MCF 10A (cell line): ENCODE results near the gene NAIF1. TPM values are rescaled to one million over a fixed set of nuclear protein-coding genes. Genes with fewer than 3 reads are reported as not detected.
A peak's percentile ranks its signal among the peaks of the same experiment; 100 is the strongest.

Experiments used
- BruUV-seq: library from RNA; stranded (reverse); fragments of 400-500 nt; replicated peaks from 2 replicates; lab custom pipeline; 2021; lab: Mats Ljungman, UMichigan
- CTCF ChIA-PET: fragments of 300-600 bp; sonication (Branson Sonifier 250); formaldehyde crosslinking; extraction: SDS; loops from one replicate; lab custom pipeline; 2021; ENCODE audit warnings: antibody characterized with exemption, inconsistent platforms; lab: Yijun Ruan, JAX
- POLR2A ChIA-PET: fragments of 300-600, 350-650 bp; sonication (Branson Sonifier 250); formaldehyde crosslinking; extraction: SDS; loops from one replicate; lab custom pipeline; 2020; ENCODE audit warnings: antibody characterized with exemption, inconsistent platforms; lab: Yijun Ruan, JAX
- DNase-seq: peaks from one replicate; pipeline ENCODE4 v3.0.0-alpha.2; 2018; ENCODE audit not compliant: unreplicated experiment
- H3K27ac Mint-ChIP-seq: one replicate; pipeline ENCODE4 v1.8.0; 2022; ENCODE audit warnings: mild to moderate bottlenecking, low read depth, mixed read lengths; ENCODE audit not compliant: unreplicated experiment
- H3K27me3 Mint-ChIP-seq: one replicate; pipeline ENCODE4 v1.8.0; 2022; ENCODE audit warnings: mixed read lengths; ENCODE audit not compliant: insufficient read depth, unreplicated experiment
- H3K36me3 Mint-ChIP-seq: one replicate; pipeline ENCODE4 v1.8.0; 2022; ENCODE audit warnings: mild to moderate bottlenecking, moderate library complexity, mixed read lengths; ENCODE audit not compliant: insufficient read depth, unreplicated experiment
- H3K4me1 Mint-ChIP-seq: one replicate; pipeline ENCODE4 v1.8.0; 2022; ENCODE audit warnings: mixed read lengths; ENCODE audit not compliant: insufficient read depth, unreplicated experiment
- H3K4me3 Mint-ChIP-seq: one replicate; pipeline ENCODE4 v1.8.0; 2022; ENCODE audit warnings: mild to moderate bottlenecking, moderate library complexity, mixed read lengths; ENCODE audit not compliant: unreplicated experiment
- H3K9me3 Mint-ChIP-seq: one replicate; pipeline ENCODE4 v1.8.0; 2022; ENCODE audit warnings: mixed read lengths; ENCODE audit not compliant: unreplicated experiment
- intact Hi-C: fragments of 100-400 bp; cut with micrococcal nuclease; formaldehyde crosslinking; loops from 2 replicates; pipeline ENCODE4 v1.14.1; 2022
- total RNA-seq: library from RNA; stranded (reverse); gene quantifications from 2 replicates; pipeline ENCODE4 v1.2.3, GENCODE V29; 2022
- TF ChIP-seq, protein P1 (sequence below): fragments of 200-600 bp; IDR thresholded peaks from one replicate; pipeline ENCODE4 v1.8.0; 2022; ENCODE audit warnings: antibody characterized with exemption, mild to moderate bottlenecking; ENCODE audit not compliant: unreplicated experiment

NAIF1 gene
- total RNA-seq, 1 experiment from 2014 or later, result 15.8 TPM

DNA sequence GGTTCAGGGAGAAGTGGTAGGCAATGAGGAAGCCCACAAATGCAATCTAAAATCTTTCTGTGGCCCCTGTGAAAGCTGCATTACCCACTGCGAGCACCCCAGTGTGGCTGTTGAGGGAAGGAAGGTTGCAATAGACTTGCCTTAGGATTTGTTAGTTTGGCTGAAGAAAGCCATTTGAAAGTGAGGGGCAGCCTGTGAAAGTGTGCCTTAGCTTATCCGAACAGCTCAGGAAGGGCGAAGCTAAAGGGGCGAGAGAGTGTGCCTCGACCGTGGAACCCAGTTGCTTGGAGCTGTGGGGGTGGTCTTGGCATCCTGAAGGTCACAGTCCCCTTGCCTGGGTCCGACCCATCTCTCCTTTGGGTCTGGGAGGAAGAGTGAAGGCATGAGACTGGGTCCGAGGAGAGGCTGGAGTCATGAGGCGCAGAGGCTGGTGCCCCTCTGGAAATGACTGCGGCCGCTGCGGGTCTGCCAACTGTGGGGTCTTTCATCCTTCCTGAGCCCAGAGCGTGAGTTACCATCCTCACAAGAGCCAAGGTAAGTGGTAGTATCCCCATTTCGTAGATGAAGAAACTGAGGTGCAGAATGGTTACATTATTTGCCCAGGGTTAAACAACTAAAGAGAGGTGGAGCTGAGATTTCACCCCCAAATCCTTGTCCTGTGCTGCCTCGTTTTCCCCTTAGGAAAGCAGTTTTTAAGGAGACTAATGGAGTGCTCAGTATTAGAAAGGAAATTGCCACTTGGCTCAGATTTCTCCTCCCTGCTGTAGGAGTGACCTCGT lies 25.3 kb upstream of the NAIF1 start:
- ChIA-PET POLR2A (interaction anchor here (0.6 to 4.9 kb wide), 5 partner anchors 12 to 508 kb away, joined by 3 to 56 read pairs (median 25); partner anchors contain the start of genes NAIF1 and SLC25A25), CTCF (interaction anchor here (1.0 to 3.6 kb wide), 7 partner anchors 8 to 169 kb away, joined by 3 to 18 read pairs (median 3); no protein-coding TSS in a partner anchor)
- intact Hi-C loops, result no loop called here
- DNase-seq, result no peak
- H3K27ac Mint-ChIP-seq, result peak overlapping the region; percentile 63
- no peaks in the 10 kb centered on the region for H3K27me3 Mint-ChIP-seq
- H3K4me1 Mint-ChIP-seq, result peaks cover 15% of the 10 kb centered on the region
- H3K4me3 Mint-ChIP-seq, result no peak overlapping the region
- BruUV-seq, result no TSS peak
- TF ChIP-seq, protein P1, sequence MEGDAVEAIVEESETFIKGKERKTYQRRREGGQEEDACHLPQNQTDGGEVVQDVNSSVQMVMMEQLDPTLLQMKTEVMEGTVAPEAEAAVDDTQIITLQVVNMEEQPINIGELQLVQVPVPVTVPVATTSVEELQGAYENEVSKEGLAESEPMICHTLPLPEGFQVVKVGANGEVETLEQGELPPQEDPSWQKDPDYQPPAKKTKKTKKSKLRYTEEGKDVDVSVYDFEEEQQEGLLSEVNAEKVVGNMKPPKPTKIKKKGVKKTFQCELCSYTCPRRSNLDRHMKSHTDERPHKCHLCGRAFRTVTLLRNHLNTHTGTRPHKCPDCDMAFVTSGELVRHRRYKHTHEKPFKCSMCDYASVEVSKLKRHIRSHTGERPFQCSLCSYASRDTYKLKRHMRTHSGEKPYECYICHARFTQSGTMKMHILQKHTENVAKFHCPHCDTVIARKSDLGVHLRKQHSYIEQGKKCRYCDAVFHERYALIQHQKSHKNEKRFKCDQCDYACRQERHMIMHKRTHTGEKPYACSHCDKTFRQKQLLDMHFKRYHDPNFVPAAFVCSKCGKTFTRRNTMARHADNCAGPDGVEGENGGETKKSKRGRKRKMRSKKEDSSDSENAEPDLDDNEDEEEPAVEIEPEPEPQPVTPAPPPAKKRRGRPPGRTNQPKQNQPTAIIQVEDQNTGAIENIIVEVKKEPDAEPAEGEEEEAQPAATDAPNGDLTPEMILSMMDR, result no peak
- H3K36me3 Mint-ChIP-seq, result no peaks in the 10 kb centered on the region
- no peaks in the 10 kb centered on the region for H3K9me3 Mint-ChIP-seq

DNA sequence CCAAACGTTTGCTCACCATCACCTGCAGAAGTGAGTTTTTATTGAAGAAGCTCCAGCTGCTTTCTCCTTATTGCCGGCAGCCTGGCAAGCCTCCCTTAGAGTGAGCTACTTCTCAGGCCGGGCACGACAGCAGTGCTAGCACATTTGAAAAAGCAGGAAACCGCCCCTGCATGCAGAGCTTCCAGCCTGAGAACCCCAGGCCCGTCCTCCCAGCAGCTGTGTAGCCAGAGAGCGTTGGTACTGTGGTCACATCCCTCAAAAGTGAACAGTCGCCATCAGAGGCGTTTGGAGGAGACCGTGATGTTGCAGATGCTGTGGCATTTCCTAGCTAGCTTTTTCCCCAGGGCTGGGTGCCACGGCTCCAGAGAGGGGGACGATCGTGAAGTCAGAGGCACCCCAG lies 24.5 kb upstream of the NAIF1 start:
- DNase-seq, result no peak
- POLR2A ChIA-PET, result interaction anchor here (0.6 to 4.9 kb wide), 5 partner anchors 11 to 507 kb away, joined by 3 to 56 read pairs (median 25); partner anchors contain the start of genes NAIF1 and SLC25A25

DNA sequence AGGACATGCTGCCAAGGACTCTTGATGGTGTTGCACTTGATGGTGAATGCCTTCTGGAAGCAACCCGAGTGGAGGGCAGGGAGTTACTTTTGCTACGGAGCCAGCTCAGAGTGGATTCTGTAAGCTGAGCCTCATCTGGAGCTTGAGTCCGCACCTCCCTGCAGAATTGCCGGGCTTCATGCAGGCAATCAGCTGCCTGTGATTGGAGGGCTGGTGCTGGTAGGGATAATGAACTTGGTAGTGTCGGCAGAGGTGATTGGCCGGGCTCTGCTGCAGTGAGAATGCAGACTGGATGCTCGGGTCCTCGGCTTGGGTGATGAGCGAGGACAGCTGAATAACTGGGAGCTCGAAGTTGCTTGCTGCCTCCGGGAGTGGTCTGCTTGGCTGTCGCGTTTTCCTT lies 24.0 kb upstream of the NAIF1 start:
- Mint-ChIP-seq H3K4me3 (no peak overlapping the region), H3K36me3 (no peaks in the 10 kb centered on the region), H3K27ac (no peak overlapping the region), H3K9me3 (no peaks in the 10 kb centered on the region), H3K27me3 (no peaks in the 10 kb centered on the region), H3K4me1 (peaks cover 15% of the 10 kb centered on the region)
- POLR2A ChIA-PET, result interaction anchor here (0.6 to 4.9 kb wide), 3 partner anchors 11 to 154 kb away, joined by 4 to 36 read pairs (median 25); no protein-coding TSS in a partner anchor
- BruUV-seq, result no TSS peak
- TF ChIP-seq, protein P1, result no peak
- intact Hi-C loops, result no loop called here
- no peak for DNase-seq
- CTCF ChIA-PET, result interaction anchor here (0.8 to 3.6 kb wide), 3 partner anchors 9 to 147 kb away, joined by 3 to 18 read pairs (median 3); no protein-coding TSS in a partner anchor

More for the DNA sequence above, 24.5 kb upstream of the NAIF1 start:
- H3K4me3 Mint-ChIP-seq, result no peak overlapping the region
- TF ChIP-seq, protein P1, result no peak
- intact Hi-C loops, result no loop called here
- CTCF ChIA-PET, result interaction anchor here (1.5 to 3.6 kb wide), 3 partner anchors 9 to 147 kb away, joined by 3 to 18 read pairs (median 15); no protein-coding TSS in a partner anchor
- H3K36me3 Mint-ChIP-seq, result no peaks in the 10 kb centered on the region
- no TSS peak for BruUV-seq
- H3K27me3 Mint-ChIP-seq, result no peaks in the 10 kb centered on the region
- H3K9me3 Mint-ChIP-seq, result no peaks in the 10 kb centered on the region
- peaks cover 15% of the 10 kb centered on the region for H3K4me1 Mint-ChIP-seq
- peak overlapping the region; percentile 63 for H3K27ac Mint-ChIP-seq

DNA sequence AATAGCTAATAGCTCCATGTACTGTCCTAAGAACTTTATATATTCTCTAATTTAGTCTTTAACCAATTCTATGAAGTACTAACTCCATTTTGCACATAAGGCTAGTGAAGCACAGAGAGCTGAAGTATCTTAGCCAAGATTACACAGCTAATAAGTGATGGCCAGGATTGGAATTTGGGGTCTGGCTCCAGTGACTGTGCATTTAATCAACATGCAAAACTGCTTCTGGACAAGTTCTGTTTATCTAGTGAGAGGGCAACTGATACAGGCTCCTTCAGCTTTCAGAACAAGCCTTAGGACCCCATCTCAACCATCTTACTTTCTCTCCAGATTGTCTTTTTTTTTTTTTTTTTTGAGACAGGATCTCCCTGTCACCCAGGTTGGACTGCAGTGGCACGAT lies 22.2 kb upstream of the NAIF1 start:
- BruUV-seq, result no TSS peak
- Mint-ChIP-seq H3K27ac (no peak overlapping the region), H3K9me3 (no peaks in the 10 kb centered on the region), H3K4me3 (no peak overlapping the region), H3K27me3 (no peaks in the 10 kb centered on the region), H3K36me3 (no peaks in the 10 kb centered on the region), H3K4me1 (peaks cover 9% of the 10 kb centered on the region)
- ChIA-PET POLR2A (no interaction called here), CTCF (interaction anchor here (0.8 to 1.0 kb wide), 2 partner anchors 11 to 54 kb away, joined by 3 read pairs; no protein-coding TSS in a partner anchor)
- intact Hi-C loops, result no loop called here
- DNase-seq, result no peak
- TF ChIP-seq, protein P1, result no peak
